HG02798 (cell line): ENCODE results near the gene PLS3.
"Not testable (repeated sequence)": the region's sequence is repeated elsewhere in the genome, so short reads cannot be mapped to it uniquely, and the experiment has no call there.

Experiments
- ATAC-seq: cut with Tn5 transposase; IDR thresholded peaks from one replicate; pipeline ENCODE4 v1.9.1; 2021; ENCODE audit warnings: mild to moderate bottlenecking; ENCODE audit not compliant: unreplicated experiment, poor library complexity

PLS3 gene

DNA sequence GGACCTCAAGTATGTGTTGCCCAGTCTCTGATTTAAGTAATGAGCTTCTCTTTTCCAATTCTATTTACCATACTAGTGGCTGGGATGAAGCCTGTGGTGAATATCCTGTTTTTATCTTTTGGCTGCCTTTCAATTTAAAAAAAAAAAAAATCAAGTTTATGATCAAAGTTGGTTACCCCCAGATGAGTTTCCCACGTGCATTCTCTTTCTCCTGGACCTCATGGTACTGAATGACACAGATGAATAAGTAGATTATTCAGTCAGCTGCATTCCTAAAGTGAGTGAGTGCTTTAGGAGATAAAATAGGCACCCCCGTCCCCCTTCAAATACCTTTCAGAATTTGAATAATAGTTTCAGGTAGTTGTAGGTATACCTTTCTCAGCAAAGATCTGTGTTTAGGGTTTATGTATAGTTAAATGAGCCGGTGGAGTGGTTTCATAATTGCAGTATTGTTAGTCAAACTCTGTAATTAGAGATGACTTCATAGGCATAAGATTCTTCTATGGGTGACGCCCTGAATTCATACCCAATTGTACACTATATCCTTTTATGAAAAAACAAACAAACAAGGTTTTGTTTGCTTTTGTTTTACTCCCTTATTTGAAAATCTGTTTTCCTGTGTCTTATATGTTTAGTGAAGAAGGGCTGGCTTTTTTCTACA, 41.9 kb downstream of the PLS3 start:
- no peak for ATAC-seq

DNA sequence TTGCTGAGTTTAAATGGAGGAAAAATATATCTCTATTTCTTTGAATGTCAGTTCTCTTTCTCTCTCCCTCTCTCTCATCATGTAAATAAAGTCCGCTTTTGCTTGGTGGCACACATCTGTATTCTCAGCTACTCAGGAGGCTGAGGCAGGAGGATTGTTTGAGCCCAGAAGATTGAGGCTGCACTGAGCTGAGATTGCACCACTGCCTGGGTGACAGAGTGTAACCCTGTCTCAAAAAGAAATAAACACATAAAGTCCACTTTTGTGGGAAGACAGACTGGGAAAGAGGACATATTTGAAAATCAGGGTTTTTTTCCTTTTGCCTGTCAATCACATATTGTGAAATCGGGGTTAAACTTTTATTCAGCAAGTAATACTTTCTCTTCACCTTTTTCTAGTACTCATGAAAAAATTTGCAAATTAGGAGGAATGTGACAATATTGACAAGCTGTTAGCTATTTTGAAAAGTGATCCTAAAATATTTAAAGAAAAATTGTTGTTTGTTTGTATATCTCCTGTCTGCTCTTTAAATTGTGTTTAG, 42.6 kb downstream of the PLS3 start:
- ATAC-seq, result no peak

DNA sequence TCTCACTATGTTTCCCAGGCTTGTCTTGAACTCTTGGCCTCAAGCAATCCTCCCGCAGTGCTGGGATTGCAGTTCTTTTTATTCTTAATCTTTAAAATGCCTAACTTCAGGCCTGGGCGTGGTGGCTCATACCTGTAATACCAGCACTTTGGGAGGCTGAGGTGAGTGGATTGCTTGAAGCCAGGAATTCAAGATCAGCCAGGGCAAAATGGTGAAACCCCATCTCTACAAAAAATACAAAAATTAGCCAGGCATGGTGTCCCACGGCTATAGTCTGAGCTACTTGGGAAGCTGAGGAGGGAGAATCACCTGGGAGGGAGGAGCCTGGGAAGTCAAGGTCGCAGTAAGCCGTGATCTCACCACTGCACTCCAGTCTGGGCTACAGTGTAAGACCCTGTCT, 45.9 kb downstream of the PLS3 start:
- no peak for ATAC-seq

DNA sequence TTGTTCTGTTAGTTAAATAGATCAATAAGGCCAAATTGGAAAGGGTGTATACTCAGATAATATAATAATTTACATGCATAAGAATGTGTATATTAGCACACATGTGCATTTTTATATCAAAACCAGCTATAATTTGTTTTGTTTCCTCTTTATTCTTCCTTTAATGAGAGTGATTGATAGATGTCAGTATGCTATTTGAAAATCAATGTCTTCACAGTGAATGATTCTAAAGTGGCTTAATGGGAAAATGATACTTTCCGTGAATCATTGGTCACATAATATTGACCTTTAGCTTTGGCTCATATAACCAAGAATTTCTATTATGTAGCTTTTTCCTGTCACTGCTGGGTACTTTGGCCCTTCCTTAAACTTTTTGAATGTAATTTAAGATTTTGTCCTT, 48.6 kb downstream of the PLS3 start:
- ATAC-seq, result no peak

DNA sequence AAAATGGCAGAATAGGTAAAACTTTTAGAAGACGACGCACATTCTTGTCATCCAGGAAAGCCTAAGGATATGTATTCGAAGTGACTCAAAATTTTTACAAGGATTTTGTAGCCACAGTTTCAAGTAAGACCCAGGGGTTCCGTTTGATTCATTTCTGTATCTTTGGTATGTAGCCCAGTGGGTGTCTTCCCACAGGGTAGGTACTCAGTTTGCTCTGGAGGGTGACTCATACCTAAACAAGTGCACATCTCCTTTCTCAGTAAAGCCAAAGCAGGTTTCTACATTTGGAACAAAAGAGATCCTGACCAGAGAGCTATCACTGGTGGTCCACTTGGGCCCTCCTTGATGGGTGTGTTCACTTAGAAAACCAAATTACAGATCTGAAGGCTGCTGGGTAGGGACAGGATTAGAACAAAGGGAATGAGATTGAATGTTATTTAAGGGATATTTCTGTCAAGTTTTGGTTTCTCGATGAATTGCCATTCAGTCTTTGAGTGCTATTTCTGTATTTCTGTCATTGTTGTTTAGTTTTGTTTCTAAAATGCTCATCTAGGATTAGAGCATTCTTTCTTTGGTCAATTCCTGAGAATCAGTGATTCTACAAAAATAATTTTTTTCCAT, 56.1 kb downstream of the PLS3 start:
- peak; percentile 95 for ATAC-seq

DNA sequence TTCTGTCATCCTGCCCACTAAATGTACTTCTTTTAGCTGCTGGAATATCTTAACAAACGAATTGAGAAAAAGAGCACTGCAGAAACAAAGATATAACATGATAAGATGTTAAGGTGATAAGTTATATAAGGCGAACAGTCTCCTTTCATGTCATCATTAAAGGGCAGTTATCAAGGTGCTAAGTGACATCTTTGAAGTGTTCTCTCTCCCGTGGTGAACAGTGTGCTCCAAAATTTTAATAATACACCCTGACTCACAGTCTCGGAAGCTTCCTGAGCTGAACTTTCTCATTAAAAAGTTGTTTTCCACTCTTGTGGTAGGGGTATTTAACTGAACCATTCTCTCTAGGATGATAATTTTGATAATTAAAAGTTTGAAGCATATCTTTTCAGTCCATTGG, 61.6 kb downstream of the PLS3 start:
- ATAC-seq, result no peak

DNA sequence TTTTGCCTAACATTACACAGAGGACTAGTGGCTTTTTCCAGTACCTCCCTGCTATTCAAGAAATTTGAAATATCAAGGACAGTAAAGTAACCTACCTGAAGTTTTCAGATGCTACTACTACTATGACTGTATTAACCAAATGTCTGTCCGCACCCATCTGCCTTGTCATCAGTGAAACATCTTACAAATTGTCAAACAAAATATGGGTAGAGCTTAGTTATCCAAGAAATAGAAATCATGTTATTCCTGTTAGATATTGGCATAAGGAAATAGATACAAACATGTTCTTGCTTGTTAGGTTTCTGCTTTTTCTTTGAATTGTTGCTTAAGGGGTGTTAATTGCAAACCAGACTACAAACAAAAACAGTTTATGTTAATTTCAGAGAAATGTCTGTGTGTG, 63.9 kb downstream of the PLS3 start:
- ATAC-seq, result no peak

DNA sequence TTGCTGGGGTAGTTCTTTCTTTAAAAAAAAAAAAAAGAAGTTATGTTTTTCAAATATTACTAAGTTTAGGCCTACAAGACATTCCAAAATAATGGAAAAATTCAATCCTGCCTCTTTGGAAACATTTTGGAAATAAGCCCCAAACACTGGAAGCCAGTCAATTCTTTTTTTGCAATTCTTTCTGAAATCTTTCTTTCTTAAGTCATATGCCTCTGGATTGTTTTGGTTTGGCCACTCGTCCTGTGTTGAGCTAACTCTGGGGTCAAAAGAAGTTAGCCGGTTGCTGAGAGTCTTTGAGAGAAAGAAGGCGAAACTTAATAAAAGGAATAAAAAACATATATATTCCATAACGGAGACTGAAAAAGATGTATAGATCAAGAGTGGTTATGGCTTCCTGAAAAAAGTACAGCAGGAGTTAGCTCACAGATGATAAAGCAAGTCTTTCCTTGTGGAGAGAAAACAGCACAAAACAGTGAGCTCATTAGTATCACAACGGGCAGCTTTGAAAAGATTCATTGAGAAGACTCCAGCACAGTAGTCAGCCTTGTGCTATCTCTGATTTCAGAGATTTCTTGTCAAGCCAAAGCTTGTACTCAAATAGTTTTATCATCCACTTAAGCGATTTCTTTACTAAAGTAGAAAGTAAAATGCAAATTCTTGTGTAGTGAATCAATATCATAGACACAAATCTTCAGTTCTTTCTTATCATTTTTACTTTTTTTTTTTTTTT, 64.8 kb downstream of the PLS3 start:
- no peak for ATAC-seq

DNA sequence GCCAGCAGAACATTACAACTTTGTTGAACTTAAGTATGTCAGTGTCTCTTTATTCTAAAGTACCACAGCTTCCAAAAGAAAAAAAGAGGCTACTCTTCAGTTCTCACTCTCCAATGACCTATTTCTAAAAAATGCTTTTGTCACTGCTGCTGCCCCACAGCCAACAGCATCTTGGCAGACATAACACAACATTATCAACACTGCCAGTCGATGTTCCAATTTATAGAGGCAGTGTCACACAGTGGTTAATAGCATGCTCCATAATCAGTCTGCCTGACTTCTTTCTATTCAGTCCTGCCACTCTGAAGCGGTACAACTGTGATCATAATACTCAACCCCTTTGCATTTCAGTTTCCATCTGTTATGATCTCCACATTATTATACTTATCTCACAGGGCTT, 69.2 kb downstream of the PLS3 start:
- no peak for ATAC-seq

DNA sequence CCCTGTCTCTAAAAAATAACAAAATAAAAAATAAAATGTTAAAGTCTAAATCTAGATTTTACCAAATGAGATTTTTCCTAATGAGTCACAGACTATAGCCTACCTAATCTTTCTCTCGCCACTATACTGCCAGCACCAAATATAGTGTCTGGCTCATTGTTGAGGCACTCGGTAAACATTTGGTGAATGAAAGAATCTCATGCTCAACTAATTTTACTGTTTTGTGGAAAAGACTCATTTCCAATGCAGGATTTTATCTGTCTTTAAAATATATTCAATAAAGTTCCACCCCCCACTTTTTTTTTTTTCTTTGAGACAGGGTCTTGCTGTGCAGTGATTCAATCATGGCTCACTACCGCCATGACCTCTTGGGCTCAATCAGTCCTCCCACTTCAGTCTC, 71.5 kb downstream of the PLS3 start:
- no peak for ATAC-seq

DNA sequence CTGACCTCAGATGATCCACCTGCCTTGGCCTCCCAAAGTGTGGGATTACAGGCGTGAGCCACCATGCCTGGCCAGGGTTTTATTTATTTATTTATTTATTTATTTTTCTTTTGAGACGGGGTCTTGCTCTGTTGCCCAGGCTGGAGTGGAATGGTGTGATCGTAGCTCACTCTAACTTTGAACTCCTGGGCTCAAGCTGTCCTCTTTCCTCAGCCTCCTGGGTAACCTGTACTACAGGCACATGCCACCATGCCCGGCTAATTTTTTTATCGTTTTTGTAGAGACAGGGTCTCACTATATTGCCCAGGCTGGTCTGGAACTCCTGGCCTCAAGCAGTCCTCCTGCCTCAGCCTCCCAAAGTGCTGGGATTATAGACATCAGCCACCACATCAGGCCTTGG, 72.4 kb downstream of the PLS3 start:
- ATAC-seq, result not testable (repeated sequence)

DNA sequence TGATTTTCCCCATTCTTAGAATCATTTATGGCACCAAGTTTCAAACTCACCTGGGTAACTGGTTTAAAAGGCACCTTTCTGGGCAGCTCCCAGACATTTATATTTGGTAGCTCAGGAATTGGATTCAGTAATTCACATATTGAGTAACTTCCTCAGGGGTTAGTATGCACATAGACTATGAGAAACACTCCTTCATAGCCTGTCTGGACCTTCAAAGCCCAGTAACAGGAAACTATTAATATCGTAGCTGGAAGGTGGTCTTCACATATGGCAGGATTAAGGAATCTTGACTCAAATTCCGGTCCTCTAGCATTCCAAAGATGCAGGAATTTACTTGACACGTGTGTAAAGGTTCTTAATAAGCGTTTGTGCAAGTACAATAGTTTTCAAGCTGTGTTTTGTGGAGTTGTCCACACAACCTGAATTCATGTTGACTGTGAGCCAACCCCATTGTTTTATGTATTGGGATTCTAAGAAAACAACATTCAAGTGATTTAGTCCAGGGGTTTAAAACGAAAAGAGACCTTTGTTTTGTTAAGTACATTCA, 78.4 kb downstream of the PLS3 start:
- no peak for ATAC-seq

DNA sequence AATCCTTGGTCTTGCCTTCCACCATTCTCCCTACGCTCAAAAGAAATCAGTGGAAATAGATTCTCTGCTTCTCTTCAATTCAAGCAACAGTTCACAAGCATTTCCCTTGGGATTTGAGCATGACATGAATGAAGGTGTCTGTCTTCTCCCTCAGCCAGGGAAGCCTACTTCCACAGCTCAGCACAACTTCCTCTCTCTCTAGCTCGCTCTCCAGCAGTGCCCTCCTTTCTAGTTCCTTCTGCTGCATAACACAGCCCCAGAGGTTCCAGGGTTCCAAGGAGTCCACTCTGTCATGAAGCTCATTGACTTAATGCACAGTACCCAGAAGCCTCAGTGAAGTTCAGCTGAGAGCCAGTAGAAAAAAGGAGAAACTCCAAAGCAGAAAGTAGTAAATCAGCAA, 81.3 kb downstream of the PLS3 start:
- ATAC-seq, result no peak

DNA sequence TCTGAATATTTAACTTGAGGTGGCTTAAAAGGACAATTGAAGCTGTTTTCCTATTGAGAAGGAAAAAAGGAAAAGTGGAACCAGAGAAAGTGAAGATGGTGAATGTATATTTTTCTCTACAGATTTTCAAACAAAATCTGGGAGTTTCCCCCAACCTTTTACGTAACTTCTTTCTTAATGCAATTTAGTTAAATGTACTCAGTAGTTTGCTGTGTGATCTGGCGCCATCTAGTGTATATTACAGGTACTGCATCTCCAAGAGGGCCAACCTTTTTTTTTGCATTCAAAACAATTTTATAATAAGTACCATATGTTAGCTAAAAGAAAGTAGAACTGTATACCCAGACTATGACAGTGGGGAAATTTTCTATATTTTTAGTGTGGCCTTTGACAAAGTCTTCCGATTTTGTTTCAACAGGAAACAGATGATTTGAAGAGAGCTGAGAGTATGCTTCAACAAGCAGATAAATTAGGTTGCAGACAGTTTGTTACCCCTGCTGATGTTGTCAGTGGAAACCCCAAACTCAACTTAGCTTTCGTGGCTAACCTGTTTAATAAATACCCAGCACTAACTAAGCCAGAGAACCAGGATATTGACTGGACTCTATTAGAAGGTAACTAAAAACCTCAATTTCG, 82.0 kb downstream of the PLS3 start:
- no peak for ATAC-seq

DNA sequence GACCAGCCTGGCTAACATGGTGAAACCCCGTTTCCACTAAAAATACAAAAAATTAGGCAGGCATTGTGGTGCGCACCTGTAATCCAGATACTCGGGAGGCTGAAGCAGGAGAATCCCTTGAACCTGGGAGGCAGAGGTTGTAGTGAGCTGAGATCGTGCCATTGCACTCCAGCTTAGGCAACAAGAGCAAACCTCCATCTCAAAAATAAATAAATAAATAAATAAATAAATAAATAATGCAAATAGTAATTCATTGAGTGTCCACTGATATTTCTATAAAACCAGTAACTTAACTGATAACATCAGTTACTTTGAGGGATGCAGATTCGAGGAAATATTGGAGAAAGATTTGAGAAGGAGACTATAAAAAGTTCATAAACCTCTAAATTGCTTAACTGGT, 83.4 kb downstream of the PLS3 start:
- not testable (repeated sequence) for ATAC-seq

DNA sequence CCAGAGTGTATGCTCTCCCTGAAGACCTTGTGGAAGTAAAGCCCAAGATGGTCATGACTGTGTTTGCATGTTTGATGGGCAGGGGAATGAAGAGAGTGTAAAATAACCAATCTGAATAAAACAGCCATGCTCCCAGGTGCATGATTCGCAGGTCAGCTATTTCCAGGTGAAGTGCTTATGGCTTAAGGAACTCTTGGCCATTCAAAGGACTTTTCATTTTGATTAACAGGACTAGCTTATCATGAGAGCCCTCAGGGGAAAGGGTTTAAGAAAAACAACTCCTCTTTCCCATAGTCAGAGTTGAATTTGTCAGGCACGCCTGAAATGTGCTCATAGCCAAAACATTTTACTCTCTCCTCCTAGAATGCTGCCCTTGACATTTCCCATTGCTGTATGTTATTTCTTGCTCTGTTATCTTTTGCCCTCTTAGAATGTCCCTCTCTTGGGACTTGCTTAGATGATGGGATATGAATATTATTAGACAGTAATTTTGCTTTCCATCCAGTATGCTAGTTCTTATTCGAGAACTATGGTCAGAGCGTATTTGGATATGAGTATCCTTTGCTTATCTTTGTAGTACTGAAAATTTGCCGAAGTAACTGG, 88.6 kb downstream of the PLS3 start:
- ATAC-seq, result no peak

DNA sequence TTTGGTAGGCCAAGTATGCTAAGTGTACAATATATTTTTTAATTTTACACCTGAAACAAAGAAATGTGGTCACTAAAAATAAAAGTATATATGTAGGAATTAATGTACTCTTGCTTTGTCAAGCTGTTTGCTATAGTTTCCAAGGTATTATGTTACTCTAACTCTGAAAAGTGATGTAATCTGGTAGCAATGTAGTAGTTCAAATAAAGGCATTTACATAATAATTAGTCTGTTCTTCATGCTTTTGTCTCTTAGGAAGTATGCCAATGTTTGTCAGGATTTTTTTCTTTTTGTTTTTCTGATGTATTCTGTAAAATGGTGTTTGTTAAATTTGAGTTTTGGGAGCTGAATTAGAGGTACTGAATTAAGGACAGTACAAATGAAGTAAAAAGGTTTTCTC, 89.5 kb downstream of the PLS3 start:
- no peak for ATAC-seq

DNA sequence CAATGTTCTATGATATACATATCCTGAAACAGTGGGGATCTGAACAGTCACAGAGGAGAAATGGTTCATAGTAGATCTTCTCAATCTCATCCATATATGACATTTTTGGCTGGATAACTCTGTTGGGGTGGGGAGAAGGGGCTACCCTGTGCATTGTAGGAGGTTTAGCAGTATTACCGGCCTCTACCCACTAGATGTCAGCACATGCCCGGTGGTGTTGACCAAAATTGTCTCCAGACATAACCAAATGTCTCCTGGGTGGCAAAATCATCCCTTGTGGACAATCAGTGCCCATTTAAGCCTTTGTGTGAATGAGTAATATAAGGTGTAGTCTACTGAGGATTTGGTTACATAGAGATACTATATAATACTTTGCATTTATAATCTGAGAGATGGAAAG, 89.9 kb downstream of the PLS3 start:
- no peak for ATAC-seq

DNA sequence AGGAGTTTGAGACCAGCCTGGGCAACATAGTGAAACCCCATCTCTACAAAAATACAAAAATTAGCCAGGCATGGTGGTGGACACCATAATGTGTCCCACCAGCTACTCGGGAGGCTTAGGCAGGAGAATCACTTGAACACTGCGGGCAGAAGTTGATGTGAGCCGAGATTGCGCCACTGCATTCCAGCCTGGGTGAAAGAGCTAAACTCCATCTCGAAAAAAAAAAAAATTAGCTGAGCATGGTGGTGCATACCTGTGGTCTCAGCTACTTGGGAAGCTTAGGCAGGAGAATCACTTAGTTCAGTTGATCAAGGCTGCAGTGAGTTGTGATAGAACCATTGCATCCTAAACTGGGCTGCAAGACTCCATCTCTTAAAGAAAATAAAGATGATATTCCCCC, 91.2 kb downstream of the PLS3 start:
- ATAC-seq, result no peak

DNA sequence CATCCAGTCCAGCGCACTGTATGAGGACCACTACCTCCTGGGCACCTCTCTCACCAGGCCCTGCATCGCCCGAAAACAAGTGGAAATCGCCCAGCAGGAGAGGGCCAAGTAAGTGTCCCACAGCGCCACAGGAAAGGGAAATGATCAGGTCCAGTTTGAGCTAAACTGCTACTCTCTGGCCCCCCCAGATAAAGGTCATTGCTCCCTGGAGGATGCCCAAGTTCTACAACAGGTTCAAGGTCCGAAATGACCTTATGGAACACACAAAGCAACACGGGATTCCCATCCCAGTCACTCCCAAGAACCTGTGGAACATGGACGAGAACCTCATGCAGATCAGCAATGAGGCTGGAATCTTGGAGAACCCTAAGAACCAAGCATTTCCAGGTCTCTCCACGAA, 104.1 kb downstream of the PLS3 start:
- no peak for ATAC-seq
